G401 (cell line): Measurements from ENCODE around the gene TACR1. TPM values are rescaled to one million over a fixed set of nuclear protein-coding genes. Genes with fewer than 3 reads are reported as not detected.

Source experiments
- DNase-seq: peaks from one replicate; pipeline ENCODE4 v3.0.0-alpha.2; 2015; ENCODE audit warnings: low spot score
- in situ Hi-C: cut with HindIII; loops from 2 replicates; pipeline ENCODE4 v1.10.0; 2016; ENCODE audit warnings: low sequenced_read_pairs, mixed read lengths
- total RNA-seq: library from RNA; depleted of rRNA; stranded (reverse); fragments of >200 nt; shearing (Covaris generic); gene quantifications from 2 replicates; pipeline ENCODE4 v1.2.3, GENCODE V29; 2014

Gene TACR1
- total RNA-seq, 1 experiment from 2014 or later, result not detected

GRCh38 chr2:75100801-75101151 lies 98.5 kb downstream of the TACR1 start:
- no peak for DNase-seq
- in situ Hi-C loops, result no loop called here

- in situ Hi-C loops, result no loop called here
- DNase-seq, result no peak
These were observed 99.1 kb downstream of the TACR1 start for GRCh38 chr2:75100011-75100800.

GRCh38 chr2:75099521-75099922 lies 99.8 kb downstream of the TACR1 start:
- no peak for DNase-seq
- in situ Hi-C loops, result no loop called here

GRCh38 chr2:75098856-75099255 lies 100.5 kb downstream of the TACR1 start:
- peak; percentile 3 for DNase-seq
- in situ Hi-C loops, result no loop called here

- in situ Hi-C loops, result no loop called here
These were observed 101.5 kb downstream of the TACR1 start for GRCh38 chr2:75097831-75098230.

GRCh38 chr2:75094405-75094804 lies 104.9 kb downstream of the TACR1 start:
- no peak for DNase-seq
- in situ Hi-C loops, result no loop called here

More at GRCh38 chr2:75097831-75098230, 101.5 kb downstream of the TACR1 start:
- DNase-seq, result no peak

GRCh38 chr2:75090770-75091515 lies 108.4 kb downstream of the TACR1 start:
- in situ Hi-C loops, result no loop called here
- DNase-seq, result no peak

- in situ Hi-C loops, result no loop called here
- DNase-seq, result no peak
These were observed 109.8 kb downstream of the TACR1 start for GRCh38 chr2:75089471-75089870.

GRCh38 chr2:75088791-75089190 lies 110.5 kb downstream of the TACR1 start:
- no peak for DNase-seq
- in situ Hi-C loops, result no loop called here

- in situ Hi-C loops, result no loop called here
- no peak for DNase-seq
These were observed 111.6 kb downstream of the TACR1 start for GRCh38 chr2:75087736-75088135.

- no peak for DNase-seq
- in situ Hi-C loops, result no loop called here
These were observed 119.7 kb downstream of the TACR1 start for GRCh38 chr2:75079575-75079974.

- no peak for DNase-seq
- in situ Hi-C loops, result no loop called here
These were observed 121.4 kb downstream of the TACR1 start for GRCh38 chr2:75077909-75078308.

- no peak for DNase-seq
- in situ Hi-C loops, result no loop called here
These were observed 123.2 kb downstream of the TACR1 start for GRCh38 chr2:75076088-75076487.

- in situ Hi-C loops, result no loop called here
- DNase-seq, result no peak
These were observed 124.6 kb downstream of the TACR1 start for GRCh38 chr2:75074708-75075107.

GRCh38 chr2:75074228-75074627 lies 125.1 kb downstream of the TACR1 start:
- in situ Hi-C loops, result no loop called here
- no peak for DNase-seq

GRCh38 chr2:75071766-75072165 lies 127.6 kb downstream of the TACR1 start:
- no peak for DNase-seq
- in situ Hi-C loops, result no loop called here

- in situ Hi-C loops, result no loop called here
- no peak for DNase-seq
These were observed 130.8 kb downstream of the TACR1 start for GRCh38 chr2:75068546-75068945.

GRCh38 chr2:75067506-75067905 lies 131.8 kb downstream of the TACR1 start:
- DNase-seq, result no peak

GRCh38 chr2:75066121-75066902 lies 133.0 kb downstream of the TACR1 start:
- no peak for DNase-seq
- in situ Hi-C loops, result no loop called here

More at GRCh38 chr2:75067506-75067905, 131.8 kb downstream of the TACR1 start:
- in situ Hi-C loops, result no loop called here
